Progenitor cell of endocrine pancreas (in vitro differentiated cells): Measurements from ENCODE around the gene MAPK12. TPM values are rescaled to one million over a fixed set of nuclear protein-coding genes. Genes with fewer than 3 reads are reported as not detected.
"Not testable (repeated sequence)": the region's sequence is repeated elsewhere in the genome, so short reads cannot be mapped to it uniquely, and the experiment has no call there.

Source experiments
- DNase-seq: peaks from one replicate; pipeline ENCODE4 v3.0.0; 2021; ENCODE audit warnings: low spot score; ENCODE audit not compliant: unreplicated experiment
- H3K27ac Mint-ChIP-seq: 2 replicates; pipeline ENCODE4 v1.8.0; 2021; ENCODE audit warnings: mild to moderate bottlenecking, moderate library complexity, mixed read lengths
- H3K27me3 Mint-ChIP-seq: 2 replicates; pipeline ENCODE4 v1.8.0; 2021; ENCODE audit warnings: mixed read lengths
- H3K36me3 Mint-ChIP-seq: 2 replicates; pipeline ENCODE4 v1.8.0; 2022; ENCODE audit warnings: mixed read lengths; ENCODE audit not compliant: insufficient read depth
- H3K4me1 Mint-ChIP-seq: 2 replicates; pipeline ENCODE4 v1.8.0; 2021; ENCODE audit warnings: low read depth, mixed read lengths
- H3K4me3 Mint-ChIP-seq: 2 replicates; pipeline ENCODE4 v1.8.0; 2021; ENCODE audit warnings: low read depth, mild to moderate bottlenecking, moderate library complexity, mixed read lengths
- H3K9me3 Mint-ChIP-seq: 2 replicates; pipeline ENCODE4 v1.8.0; 2021; ENCODE audit warnings: low read depth, mixed read lengths
- CTCF ChIP-seq: fragments of 200-600 bp; sonication (generic); IDR thresholded peaks from one replicate; pipeline ENCODE4 v1.5.0; 2021; ENCODE audit warnings: antibody characterized with exemption, mild to moderate bottlenecking; ENCODE audit not compliant: unreplicated experiment
- total RNA-seq: library from RNA; stranded (reverse); gene quantifications from 2 replicates; pipeline ENCODE4 v1.2.1, GENCODE V29; 2021

The MAPK12 gene
- total RNA-seq, 1 donor from 2014 or later = 53.7 TPM

GRCh38 chr22:50207383-50208140 lies 53.9 kb downstream of the MAPK12 start:
- Mint-ChIP-seq H3K9me3 (no peaks in the 10 kb centered on the region), H3K4me1 (peaks cover under 1% of the 10 kb centered on the region), H3K36me3 (peaks cover 26% of the 10 kb centered on the region), H3K27me3 (no peaks in the 10 kb centered on the region), H3K4me3 (no peak overlapping the region), H3K27ac (no peak overlapping the region)
- no peak for TF ChIP-seq CTCF
- no peak for DNase-seq

GRCh38 chr22:50206599-50206998 lies 54.9 kb downstream of the MAPK12 start:
- TF ChIP-seq CTCF = peak; percentile 56
- H3K27ac Mint-ChIP-seq = peak overlapping the region; percentile 78
- peaks cover 8% of the 10 kb centered on the region for H3K4me1 Mint-ChIP-seq
- H3K4me3 Mint-ChIP-seq = no peak overlapping the region
- no peak for DNase-seq
- no peaks in the 10 kb centered on the region for H3K27me3 Mint-ChIP-seq
- peaks cover 23% of the 10 kb centered on the region for H3K36me3 Mint-ChIP-seq
- no peaks in the 10 kb centered on the region for H3K9me3 Mint-ChIP-seq

- no peak for DNase-seq
- peak overlapping the region; percentile 78 for H3K27ac Mint-ChIP-seq
- no peaks in the 10 kb centered on the region for H3K27me3 Mint-ChIP-seq
- H3K9me3 Mint-ChIP-seq = no peaks in the 10 kb centered on the region
- H3K4me1 Mint-ChIP-seq = peaks cover 8% of the 10 kb centered on the region
- no peak for TF ChIP-seq CTCF
- no peak overlapping the region for H3K4me3 Mint-ChIP-seq
- H3K36me3 Mint-ChIP-seq = peaks cover 20% of the 10 kb centered on the region
Measured at GRCh38 chr22:50205781-50206569, 55.5 kb downstream of the MAPK12 start.

GRCh38 chr22:50204998-50205397 lies 56.5 kb downstream of the MAPK12 start:
- H3K9me3 Mint-ChIP-seq, H3K27ac Mint-ChIP-seq, H3K27me3 Mint-ChIP-seq, H3K4me1 Mint-ChIP-seq, H3K4me3 Mint-ChIP-seq, DNase-seq: not testable (repeated sequence)
- peaks cover 19% of the 10 kb centered on the region for H3K36me3 Mint-ChIP-seq

- H3K36me3 Mint-ChIP-seq = peaks cover 16% of the 10 kb centered on the region
- no peak overlapping the region for H3K27ac Mint-ChIP-seq
- no peak overlapping the region for H3K4me3 Mint-ChIP-seq
- no peaks in the 10 kb centered on the region for H3K27me3 Mint-ChIP-seq
- no peak for DNase-seq
- no peaks in the 10 kb centered on the region for H3K9me3 Mint-ChIP-seq
- peaks cover 8% of the 10 kb centered on the region for H3K4me1 Mint-ChIP-seq
- no peak for TF ChIP-seq CTCF
Measured at GRCh38 chr22:50204571-50204970, 56.9 kb downstream of the MAPK12 start.
